GM06990 (cell line): Measurements from ENCODE around the gene THOC5.
A peak's percentile ranks its signal among the peaks of the same experiment; 100 is the strongest.

Experiments used
- DNase-seq: peaks from one replicate; pipeline ENCODE4 v3.0.0-alpha.2; 2011; ENCODE audit not compliant: insufficient read length; ENCODE audit errors: extremely low read depth
- H3K27me3 ChIP-seq: replicated peaks from 2 replicates; pipeline ENCODE4 v1.6.0; 2011; ENCODE audit warnings: low read length; ENCODE audit not compliant: control insufficient read depth, insufficient read depth
- H3K36me3 ChIP-seq: 2 replicates; pipeline ENCODE4 v1.5.1; 2011; ENCODE audit warnings: low read length; ENCODE audit not compliant: control insufficient read depth, insufficient read depth
- H3K4me3 ChIP-seq: replicated peaks from 2 replicates; pipeline ENCODE4 v1.5.1; 2011; ENCODE audit warnings: low read depth, mild to moderate bottlenecking, control low read depth, low read length
- CTCF ChIP-seq: IDR thresholded peaks from 2 replicates; pipeline ENCODE4 v1.5.1; 2011; ENCODE audit warnings: low read length, control low read depth, mild to moderate bottlenecking, inconsistent platforms; ENCODE audit not compliant: insufficient read depth, poor library complexity, severe bottlenecking

Gene THOC5

DNA sequence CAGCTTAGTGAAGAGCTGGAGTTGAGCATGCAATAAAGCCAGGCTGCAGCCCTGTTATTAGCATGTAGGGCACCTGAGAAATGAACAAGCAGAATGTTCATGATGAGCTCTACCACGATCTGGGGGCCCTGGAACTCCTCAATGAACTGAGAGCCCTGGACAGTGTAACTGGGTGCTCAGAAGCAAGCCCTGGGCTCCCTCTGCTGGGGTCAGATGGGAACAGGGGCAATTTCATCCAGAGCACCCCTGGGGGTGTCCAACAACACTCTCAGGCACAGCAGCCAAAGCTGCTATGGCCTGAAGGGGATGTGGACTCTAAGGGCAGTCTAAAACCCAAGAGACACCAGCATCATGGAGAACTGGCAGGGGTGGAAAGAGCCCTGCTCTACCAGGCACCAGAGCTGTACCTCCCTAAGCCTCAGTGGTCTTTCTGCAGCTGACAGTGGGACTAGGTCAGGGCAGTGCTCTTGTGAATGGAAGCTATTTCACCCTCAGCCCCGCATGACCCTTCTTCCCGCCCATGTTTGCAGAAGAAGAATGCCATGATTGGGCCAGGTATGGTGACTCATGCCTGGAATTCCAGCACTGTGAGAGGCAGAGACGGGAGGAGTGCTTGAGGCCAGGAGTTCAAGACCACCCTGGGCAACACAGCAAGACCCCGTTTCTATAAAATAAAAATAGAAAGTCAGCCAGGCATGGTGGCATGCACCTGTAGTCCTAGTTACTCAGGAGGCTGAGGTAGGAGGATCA is 28.9 kb downstream of the THOC5 start:
- DNase-seq = no peak
- H3K4me3 ChIP-seq = no peak overlapping the region
- peaks cover 38% of the 10 kb centered on the region for H3K36me3 ChIP-seq
- TF ChIP-seq CTCF = peak; percentile 53
- H3K27me3 ChIP-seq = no peaks in the 10 kb centered on the region

DNA sequence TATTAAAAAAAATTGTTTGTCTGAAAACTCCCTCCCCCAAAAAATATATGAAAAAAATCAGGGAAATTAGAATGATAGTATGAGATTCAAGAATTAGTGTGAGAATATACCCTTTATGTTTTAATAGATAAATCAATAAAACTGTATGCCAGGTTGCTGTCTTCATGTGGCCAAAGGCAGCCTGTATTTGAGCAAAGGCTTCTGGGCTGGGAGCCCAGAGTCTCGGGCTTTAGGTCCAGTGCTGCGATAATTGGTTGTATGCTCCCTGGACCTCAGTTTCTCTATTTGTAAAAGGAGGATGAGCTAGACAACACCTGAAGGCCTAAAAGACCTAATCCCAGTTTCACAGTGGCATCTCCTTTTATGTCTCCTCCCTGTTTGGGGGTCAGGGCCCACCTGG is 29.8 kb downstream of the THOC5 start:
- no peak for DNase-seq
- TF ChIP-seq CTCF = no peak
- Histone ChIP-seq H3K36me3 (peaks cover 35% of the 10 kb centered on the region), H3K27me3 (no peaks in the 10 kb centered on the region), H3K4me3 (no peak overlapping the region)

- TF ChIP-seq CTCF = no peak
- DNase-seq = no peak
- no peaks in the 10 kb centered on the region for H3K27me3 ChIP-seq
- H3K4me3 ChIP-seq = no peak overlapping the region
- peaks cover 40% of the 10 kb centered on the region for H3K36me3 ChIP-seq
These were observed 32.0 kb downstream of the THOC5 start for GRCh38 chr22:29521526-29521925.

DNA sequence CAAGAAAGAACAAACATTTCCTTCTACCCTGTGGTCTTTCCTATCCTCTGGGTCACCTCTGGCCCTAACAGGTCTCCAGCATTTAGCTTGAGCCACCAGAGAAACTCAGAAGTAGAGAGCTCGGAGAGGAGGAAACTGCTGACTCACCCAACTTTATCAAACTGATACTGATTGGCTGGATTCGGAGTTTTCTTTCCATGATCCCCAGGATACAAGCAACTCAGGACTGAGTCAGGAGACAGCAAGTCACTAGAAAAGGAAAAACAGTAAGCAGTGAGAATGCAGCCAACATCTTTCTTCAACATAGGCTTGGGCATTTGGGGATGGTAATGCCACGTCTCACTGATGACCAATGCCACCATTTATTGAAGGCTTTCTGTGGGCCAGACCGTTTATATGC is 32.7 kb downstream of the THOC5 start:
- Histone ChIP-seq H3K36me3 (peaks cover 43% of the 10 kb centered on the region), H3K27me3 (no peaks in the 10 kb centered on the region), H3K4me3 (no peak overlapping the region)
- TF ChIP-seq CTCF = no peak
- DNase-seq = no peak

DNA sequence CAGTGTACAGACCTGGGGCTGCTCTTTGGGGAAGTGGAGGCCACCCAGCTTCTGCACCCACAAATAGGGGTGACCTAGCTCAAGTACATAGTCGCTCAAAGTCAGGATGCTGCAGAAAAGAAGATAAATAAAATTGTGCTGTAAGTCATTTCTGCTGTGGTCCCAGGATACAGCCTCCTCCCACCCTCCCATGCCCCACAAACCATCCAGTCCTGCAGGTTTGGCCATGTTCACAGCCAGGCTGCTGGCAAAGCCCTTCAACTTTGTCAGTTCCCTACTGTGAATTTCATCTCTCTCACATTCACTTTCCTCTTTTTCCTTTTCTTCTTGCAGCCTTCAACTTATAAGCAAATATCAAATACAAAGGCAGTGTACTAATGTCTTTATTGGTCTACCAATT is 33.6 kb downstream of the THOC5 start:
- TF ChIP-seq CTCF = no peak
- Histone ChIP-seq H3K4me3 (no peak overlapping the region), H3K36me3 (peaks cover 40% of the 10 kb centered on the region), H3K27me3 (no peaks in the 10 kb centered on the region)
- no peak for DNase-seq

GRCh38 chr22:29518427-29518826 is 35.1 kb downstream of the THOC5 start:
- Histone ChIP-seq H3K27me3 (no peaks in the 10 kb centered on the region), H3K4me3 (no peak overlapping the region), H3K36me3 (peaks cover 33% of the 10 kb centered on the region)
- no peak for TF ChIP-seq CTCF
- DNase-seq = no peak
